HEK293 (cell line): ENCODE results near the gene DUSP3.

Experiments used
- CTCF ChIA-PET: fragments of 350-600 bp; formaldehyde crosslinking; extraction: SDS; loops from one replicate; lab custom pipeline; 2021; ENCODE audit warnings: antibody characterized with exemption; lab: Yijun Ruan, JAX
- POLR2A ChIA-PET: fragments of 300-600 bp; formaldehyde crosslinking; extraction: SDS; loops from one replicate; lab custom pipeline; 2020; ENCODE audit warnings: antibody characterized with exemption, inconsistent platforms; lab: Yijun Ruan, JAX
- H3K27ac ChIP-seq: fragments of 200-500 bp; sonication (Bioruptor generic); 2 replicates; pipeline ENCODE4 v1.5.1; 2014; ENCODE audit warnings: low read depth, low read length, control low read depth, inconsistent platforms; ENCODE audit errors: extremely low read depth
- H3K36me3 ChIP-seq, 2 experiments: fragments of 200-500 bp in 1 of 2; sonication (Bioruptor generic) in 1 of 2; 1 replicate in 1 of 2; 2 replicates in 1 of 2; pipeline ENCODE4 v1.5.1; 2014 to 2017; ENCODE audit warnings: inconsistent platforms in 2 of 2, low read length in 2 of 2; ENCODE audit not compliant: control insufficient read depth in 2 of 2, insufficient read depth in 1 of 2
- H3K4me1 ChIP-seq: fragments of 200-500 bp; sonication (Bioruptor generic); 2 replicates; pipeline ENCODE4 v1.5.1; 2014; ENCODE audit warnings: mild to moderate bottlenecking, low read length, inconsistent platforms; ENCODE audit not compliant: control insufficient read depth, insufficient read depth
- H3K4me3 ChIP-seq: 2 replicates; pipeline ENCODE4 v1.5.1; 2011; ENCODE audit warnings: low read depth, mild to moderate bottlenecking, control low read depth, low read length, moderate library complexity
- H3K9me3 ChIP-seq: fragments of 200-500 bp; sonication (Bioruptor generic); 2 replicates; pipeline ENCODE4 v1.5.1; 2014; ENCODE audit warnings: low read depth, low read length, inconsistent platforms; ENCODE audit not compliant: control insufficient read depth, insufficient read depth
- KLF10 ChIP-seq: fragments of 450-650 bp; IDR thresholded peaks from 2 replicates; pipeline ENCODE4 v1.5.1; 2018; ENCODE audit warnings: missing biosample characterization, mild to moderate bottlenecking, missing genetic modification characterization
- RBAK ChIP-seq: fragments of 450-650 bp; formaldehyde crosslinking; IDR thresholded peaks from 2 replicates; pipeline ENCODE4 v1.5.1; 2016; ENCODE audit warnings: missing biosample characterization, missing genetic modification characterization
- SCRT1 ChIP-seq: fragments of 450-650 bp; formaldehyde crosslinking; IDR thresholded peaks from 2 replicates; pipeline ENCODE4 v1.5.1; 2016; ENCODE audit warnings: missing biosample characterization, missing genetic modification characterization, borderline replicate concordance
- ZBTB20 ChIP-seq: fragments of 450-650 bp; formaldehyde crosslinking; IDR thresholded peaks from 2 replicates; pipeline ENCODE4 v1.5.1; 2016; ENCODE audit warnings: missing biosample characterization, missing genetic modification characterization
- ZFP3 ChIP-seq: fragments of 450-650 bp; formaldehyde crosslinking; IDR thresholded peaks from 2 replicates; pipeline ENCODE4 v1.5.1; 2016; ENCODE audit warnings: low read depth, missing biosample characterization, missing genetic modification characterization
- ZNF121 ChIP-seq: fragments of 450-650 bp; formaldehyde crosslinking; IDR thresholded peaks from 2 replicates; pipeline ENCODE4 v1.5.1; 2016; ENCODE audit warnings: missing biosample characterization, missing genetic modification characterization
- ZNF155 ChIP-seq: fragments of 450-650 bp; formaldehyde crosslinking; IDR thresholded peaks from 2 replicates; pipeline ENCODE4 v1.5.1; 2016; ENCODE audit warnings: missing biosample characterization, missing genetic modification characterization
- ZNF274 ChIP-seq, 2 experiments: fragments of 200-500 bp in 1 of 2; fragments of 450-650 bp in 1 of 2; sonication (Bioruptor generic) in 1 of 2; formaldehyde crosslinking in 1 of 2; IDR thresholded peaks; 2 replicates each; pipeline versions ENCODE4 v1.5.1 to v1.6.1; 2014 to 2016; ENCODE audit warnings: borderline replicate concordance in 1 of 2, inconsistent platforms in 1 of 2, low read length in 1 of 2, missing biosample characterization in 1 of 2, missing genetic modification characterization in 1 of 2
- ZNF292 ChIP-seq: fragments of 450-650 bp; formaldehyde crosslinking; IDR thresholded peaks from 2 replicates; pipeline ENCODE4 v1.5.1; 2016; ENCODE audit warnings: low read depth, missing biosample characterization, missing genetic modification characterization, borderline replicate concordance
- ZNF366 ChIP-seq: fragments of 450-650 bp; formaldehyde crosslinking; conservative IDR thresholded peaks from 2 replicates; pipeline ENCODE4 v1.5.1; 2016; ENCODE audit warnings: missing biosample characterization, missing genetic modification characterization
- ZNF391 ChIP-seq: fragments of 450-650 bp; formaldehyde crosslinking; IDR thresholded peaks from 2 replicates; pipeline ENCODE4 v1.5.1; 2016; ENCODE audit warnings: low read depth, missing biosample characterization, missing genetic modification characterization, borderline replicate concordance
- ZNF426 ChIP-seq: fragments of 450-650 bp; formaldehyde crosslinking; IDR thresholded peaks from 2 replicates; pipeline ENCODE4 v1.5.1; 2017; ENCODE audit warnings: missing biosample characterization, missing genetic modification characterization, mild to moderate bottlenecking, inconsistent platforms, moderate library complexity
- ZNF510 ChIP-seq: fragments of 450-650 bp; formaldehyde crosslinking; IDR thresholded peaks from 2 replicates; pipeline ENCODE4 v1.5.1; 2018; ENCODE audit warnings: mild to moderate bottlenecking, missing genetic modification characterization, missing biosample characterization; ENCODE audit not compliant: insufficient replicate concordance
- ZNF544 ChIP-seq: fragments of 450-650 bp; formaldehyde crosslinking; IDR thresholded peaks from 2 replicates; pipeline ENCODE4 v1.5.0; 2017; ENCODE audit warnings: missing biosample characterization, missing genetic modification characterization
- ZNF561 ChIP-seq: fragments of 450-650 bp; IDR thresholded peaks from 2 replicates; pipeline ENCODE4 v1.5.1; 2018; ENCODE audit warnings: missing biosample characterization, missing genetic modification characterization, borderline replicate concordance
- ZNF600 ChIP-seq: fragments of 450-650 bp; formaldehyde crosslinking; IDR thresholded peaks from 2 replicates; pipeline ENCODE4 v1.5.1; 2016; ENCODE audit warnings: missing biosample characterization, missing genetic modification characterization
- ZNF623 ChIP-seq: fragments of 450-650 bp; formaldehyde crosslinking; IDR thresholded peaks from 2 replicates; pipeline ENCODE4 v1.5.1; 2016; ENCODE audit warnings: missing biosample characterization, missing genetic modification characterization
- ZNF791 ChIP-seq: fragments of 450-650 bp; formaldehyde crosslinking; IDR thresholded peaks from 2 replicates; pipeline ENCODE4 v1.5.1; 2016; ENCODE audit warnings: missing biosample characterization, missing genetic modification characterization
- ZSCAN30 ChIP-seq: fragments of 450-650 bp; IDR thresholded peaks from 2 replicates; pipeline ENCODE4 v1.5.1; 2018; ENCODE audit warnings: missing biosample characterization, mild to moderate bottlenecking, missing genetic modification characterization, moderate library complexity
- TF ChIP-seq, protein P1 (sequence below): fragments of 450-650 bp; formaldehyde crosslinking; conservative IDR thresholded peaks from 2 replicates; pipeline ENCODE4 v1.5.1; 2016; ENCODE audit warnings: low read depth, missing biosample characterization, missing genetic modification characterization
- TF ChIP-seq, protein P2 (sequence below): fragments of 450-650 bp; formaldehyde crosslinking; IDR thresholded peaks from 2 replicates; pipeline ENCODE4 v1.5.1; 2016; ENCODE audit warnings: missing biosample characterization, missing genetic modification characterization
- TF ChIP-seq, protein P3 (sequence below): fragments of 450-650 bp; IDR thresholded peaks from 2 replicates; pipeline ENCODE4 v1.5.1; 2018; ENCODE audit warnings: missing biosample characterization, missing genetic modification characterization
- TF ChIP-seq, protein P4 (sequence below): fragments of 450-650 bp; formaldehyde crosslinking; IDR thresholded peaks from 2 replicates; pipeline ENCODE4 v1.5.1; 2017; ENCODE audit warnings: missing biosample characterization, missing genetic modification characterization
- TF ChIP-seq, protein P5 (sequence below): fragments of 450-650 bp; formaldehyde crosslinking; IDR thresholded peaks from 2 replicates; pipeline ENCODE4 v1.5.1; 2016; ENCODE audit warnings: missing biosample characterization, missing genetic modification characterization

The DUSP3 gene

DNA sequence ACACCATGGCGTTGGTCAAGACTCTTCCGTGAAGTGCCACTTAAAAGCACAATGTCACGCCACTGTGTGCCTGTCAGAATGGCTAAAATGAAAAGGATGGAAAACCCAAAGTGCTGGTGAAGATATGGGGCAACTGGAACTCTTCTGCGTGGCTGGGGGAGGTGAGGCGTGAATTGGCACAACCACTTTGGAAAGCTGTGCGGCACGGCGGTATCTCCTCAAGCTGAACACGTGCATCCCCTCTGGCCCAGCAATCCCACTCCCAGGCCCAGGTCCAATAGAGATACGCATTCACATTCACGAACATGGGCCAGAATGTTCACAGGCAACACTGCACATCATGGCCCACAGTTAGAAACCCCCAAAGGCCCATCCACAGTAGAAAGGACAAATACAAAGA lies 8.9 kb downstream of the DUSP3 start:
- ChIA-PET CTCF (interaction anchor here (1.0 to 1.9 kb wide), 2 partner anchors 10 to 46 kb away, joined by 3 to 8 read pairs; no protein-coding TSS in a partner anchor), POLR2A (no interaction called here)
- TF ChIP-seq, protein P1, sequence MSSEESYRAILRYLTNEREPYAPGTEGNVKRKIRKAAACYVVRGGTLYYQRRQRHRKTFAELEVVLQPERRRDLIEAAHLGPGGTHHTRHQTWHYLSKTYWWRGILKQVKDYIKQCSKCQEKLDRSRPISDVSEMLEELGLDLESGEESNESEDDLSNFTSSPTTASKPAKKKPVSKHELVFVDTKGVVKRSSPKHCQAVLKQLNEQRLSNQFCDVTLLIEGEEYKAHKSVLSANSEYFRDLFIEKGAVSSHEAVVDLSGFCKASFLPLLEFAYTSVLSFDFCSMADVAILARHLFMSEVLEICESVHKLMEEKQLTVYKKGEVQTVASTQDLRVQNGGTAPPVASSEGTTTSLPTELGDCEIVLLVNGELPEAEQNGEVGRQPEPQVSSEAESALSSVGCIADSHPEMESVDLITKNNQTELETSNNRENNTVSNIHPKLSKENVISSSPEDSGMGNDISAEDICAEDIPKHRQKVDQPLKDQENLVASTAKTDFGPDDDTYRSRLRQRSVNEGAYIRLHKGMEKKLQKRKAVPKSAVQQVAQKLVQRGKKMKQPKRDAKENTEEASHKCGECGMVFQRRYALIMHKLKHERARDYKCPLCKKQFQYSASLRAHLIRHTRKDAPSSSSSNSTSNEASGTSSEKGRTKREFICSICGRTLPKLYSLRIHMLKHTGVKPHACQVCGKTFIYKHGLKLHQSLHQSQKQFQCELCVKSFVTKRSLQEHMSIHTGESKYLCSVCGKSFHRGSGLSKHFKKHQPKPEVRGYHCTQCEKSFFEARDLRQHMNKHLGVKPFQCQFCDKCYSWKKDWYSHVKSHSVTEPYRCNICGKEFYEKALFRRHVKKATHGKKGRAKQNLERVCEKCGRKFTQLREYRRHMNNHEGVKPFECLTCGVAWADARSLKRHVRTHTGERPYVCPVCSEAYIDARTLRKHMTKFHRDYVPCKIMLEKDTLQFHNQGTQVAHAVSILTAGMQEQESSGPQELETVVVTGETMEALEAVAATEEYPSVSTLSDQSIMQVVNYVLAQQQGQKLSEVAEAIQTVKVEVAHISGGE (tag by site-specific recombination) = no peak
- no peak for TF ChIP-seq ZNF791 (tag by site-specific recombination)
- no peak for TF ChIP-seq ZNF155
- no peak for TF ChIP-seq RBAK
- no peak for TF ChIP-seq ZFP3
- no peak for TF ChIP-seq ZNF510
- TF ChIP-seq, protein P2, sequence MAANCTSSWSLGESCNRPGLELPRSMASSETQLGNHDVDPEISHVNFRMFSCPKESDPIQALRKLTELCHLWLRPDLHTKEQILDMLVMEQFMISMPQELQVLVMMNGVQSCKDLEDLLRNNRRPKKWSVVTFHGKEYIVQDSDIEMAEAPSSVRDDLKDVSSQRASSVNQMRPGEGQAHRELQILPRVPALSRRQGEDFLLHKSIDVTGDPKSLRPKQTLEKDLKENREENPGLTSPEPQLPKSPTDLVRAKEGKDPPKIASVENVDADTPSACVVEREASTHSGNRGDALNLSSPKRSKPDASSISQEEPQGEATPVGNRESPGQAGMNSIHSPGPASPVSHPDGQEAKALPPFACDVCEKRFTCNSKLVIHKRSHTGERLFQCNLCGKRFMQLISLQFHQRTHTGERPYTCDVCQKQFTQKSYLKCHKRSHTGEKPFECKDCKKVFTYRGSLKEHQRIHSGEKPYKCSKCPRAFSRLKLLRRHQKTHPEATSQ = no peak
- TF ChIP-seq ZNF292 = no peak
- no peak for TF ChIP-seq ZNF121 (tag by site-specific recombination)
- TF ChIP-seq ZNF274 (IDR thresholded peaks at IDR 0.05; ENCODE audit: low read length) = no peak
- TF ChIP-seq ZNF274 (tag by site-specific recombination; IDR thresholded peaks at IDR 0.05; ENCODE audit: borderline replicate concordance) = no peak
- TF ChIP-seq, protein P3, sequence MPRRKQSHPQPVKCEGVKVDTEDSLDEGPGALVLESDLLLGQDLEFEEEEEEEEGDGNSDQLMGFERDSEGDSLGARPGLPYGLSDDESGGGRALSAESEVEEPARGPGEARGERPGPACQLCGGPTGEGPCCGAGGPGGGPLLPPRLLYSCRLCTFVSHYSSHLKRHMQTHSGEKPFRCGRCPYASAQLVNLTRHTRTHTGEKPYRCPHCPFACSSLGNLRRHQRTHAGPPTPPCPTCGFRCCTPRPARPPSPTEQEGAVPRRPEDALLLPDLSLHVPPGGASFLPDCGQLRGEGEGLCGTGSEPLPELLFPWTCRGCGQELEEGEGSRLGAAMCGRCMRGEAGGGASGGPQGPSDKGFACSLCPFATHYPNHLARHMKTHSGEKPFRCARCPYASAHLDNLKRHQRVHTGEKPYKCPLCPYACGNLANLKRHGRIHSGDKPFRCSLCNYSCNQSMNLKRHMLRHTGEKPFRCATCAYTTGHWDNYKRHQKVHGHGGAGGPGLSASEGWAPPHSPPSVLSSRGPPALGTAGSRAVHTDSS (tag by site-specific recombination) = no peak
- TF ChIP-seq ZNF623 = no peak
- no peak for TF ChIP-seq ZNF561 (tag by site-specific recombination)
- H3K27ac ChIP-seq = no peak overlapping the region
- no peaks in the 10 kb centered on the region for H3K4me1 ChIP-seq
- no peak overlapping the region for H3K4me3 ChIP-seq
- H3K36me3 ChIP-seq = peaks cover 31 to 68% of the 10 kb centered on the region in 2 experiments
- H3K9me3 ChIP-seq = no peaks in the 10 kb centered on the region

DNA sequence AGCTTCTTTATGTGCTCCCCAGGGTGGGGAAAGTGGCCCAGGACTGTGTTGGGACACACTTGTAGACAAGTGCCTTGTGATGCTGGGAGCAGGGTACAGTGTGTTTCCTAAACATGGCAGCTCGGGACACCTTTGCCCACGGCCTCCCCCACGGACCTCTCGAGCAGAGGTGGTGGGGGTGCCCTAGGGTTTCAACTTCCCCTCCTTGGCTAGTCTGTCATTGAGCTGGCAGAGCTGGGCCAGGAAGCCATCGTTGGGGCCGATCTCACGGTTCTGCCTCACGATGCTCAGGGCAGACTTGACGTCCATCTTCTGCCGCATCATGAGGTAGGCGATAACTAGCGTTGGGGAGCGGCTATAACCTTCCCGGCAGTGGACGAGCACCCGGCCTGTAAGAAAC lies 9.4 kb downstream of the DUSP3 start:
- Histone ChIP-seq H3K27ac (no peak overlapping the region), H3K9me3 (no peaks in the 10 kb centered on the region), H3K4me3 (no peak overlapping the region), H3K4me1 (no peaks in the 10 kb centered on the region), H3K36me3 (peaks cover 31 to 63% of the 10 kb centered on the region in 2 experiments)
- CTCF ChIA-PET = interaction anchor here (1.0 to 1.9 kb wide), 2 partner anchors 9 to 45 kb away, joined by 3 to 8 read pairs; no protein-coding TSS in a partner anchor
- POLR2A ChIA-PET = no interaction called here
- no peak for TF ChIP-seq ZNF600 (tag by site-specific recombination)
- TF ChIP-seq SCRT1 = no peak
- TF ChIP-seq ZNF391 (tag by site-specific recombination) = no peak
- TF ChIP-seq ZBTB20 (tag by site-specific recombination) = no peak
- TF ChIP-seq ZSCAN30 = no peak
- no peak for TF ChIP-seq KLF10 (tag by site-specific recombination)
- no peak for TF ChIP-seq ZNF426
- no peak for TF ChIP-seq ZNF544 (tag by site-specific recombination)
- TF ChIP-seq, protein P4, sequence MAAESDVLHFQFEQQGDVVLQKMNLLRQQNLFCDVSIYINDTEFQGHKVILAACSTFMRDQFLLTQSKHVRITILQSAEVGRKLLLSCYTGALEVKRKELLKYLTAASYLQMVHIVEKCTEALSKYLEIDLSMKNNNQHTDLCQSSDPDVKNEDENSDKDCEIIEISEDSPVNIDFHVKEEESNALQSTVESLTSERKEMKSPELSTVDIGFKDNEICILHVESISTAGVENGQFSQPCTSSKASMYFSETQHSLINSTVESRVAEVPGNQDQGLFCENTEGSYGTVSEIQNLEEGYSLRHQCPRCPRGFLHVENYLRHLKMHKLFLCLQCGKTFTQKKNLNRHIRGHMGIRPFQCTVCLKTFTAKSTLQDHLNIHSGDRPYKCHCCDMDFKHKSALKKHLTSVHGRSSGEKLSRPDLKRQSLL (tag by site-specific recombination) = no peak
- TF ChIP-seq, protein P5, sequence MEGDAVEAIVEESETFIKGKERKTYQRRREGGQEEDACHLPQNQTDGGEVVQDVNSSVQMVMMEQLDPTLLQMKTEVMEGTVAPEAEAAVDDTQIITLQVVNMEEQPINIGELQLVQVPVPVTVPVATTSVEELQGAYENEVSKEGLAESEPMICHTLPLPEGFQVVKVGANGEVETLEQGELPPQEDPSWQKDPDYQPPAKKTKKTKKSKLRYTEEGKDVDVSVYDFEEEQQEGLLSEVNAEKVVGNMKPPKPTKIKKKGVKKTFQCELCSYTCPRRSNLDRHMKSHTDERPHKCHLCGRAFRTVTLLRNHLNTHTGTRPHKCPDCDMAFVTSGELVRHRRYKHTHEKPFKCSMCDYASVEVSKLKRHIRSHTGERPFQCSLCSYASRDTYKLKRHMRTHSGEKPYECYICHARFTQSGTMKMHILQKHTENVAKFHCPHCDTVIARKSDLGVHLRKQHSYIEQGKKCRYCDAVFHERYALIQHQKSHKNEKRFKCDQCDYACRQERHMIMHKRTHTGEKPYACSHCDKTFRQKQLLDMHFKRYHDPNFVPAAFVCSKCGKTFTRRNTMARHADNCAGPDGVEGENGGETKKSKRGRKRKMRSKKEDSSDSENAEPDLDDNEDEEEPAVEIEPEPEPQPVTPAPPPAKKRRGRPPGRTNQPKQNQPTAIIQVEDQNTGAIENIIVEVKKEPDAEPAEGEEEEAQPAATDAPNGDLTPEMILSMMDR = no peak
- TF ChIP-seq ZNF366 = no peak
